Jurkat, Clone E6-1 (cell line): ENCODE data around the gene DOCK2.
"Not testable (repeated sequence)": the region's sequence is repeated elsewhere in the genome, so short reads cannot be mapped to it uniquely, and the experiment has no call there.

Experiments used
- DNase-seq: peaks from one replicate; pipeline ENCODE4 v3.0.0-alpha.2; 2011; ENCODE audit warnings: low read depth, low spot score
- H3K4me3 ChIP-seq: 2 replicates; pipeline ENCODE4 v1.5.1; 2011; ENCODE audit warnings: mild to moderate bottlenecking, low read length, control low read depth, moderate library complexity

DOCK2 gene

GRCh38 chr5:169706758-169707450, 69.8 kb downstream of the DOCK2 start:
- DNase-seq, result no peak
- H3K4me3 ChIP-seq, result no peak overlapping the region

- DNase-seq, result no peak
- H3K4me3 ChIP-seq, result no peak overlapping the region
Observed at GRCh38 chr5:169707686-169708085, 70.6 kb downstream of the DOCK2 start.

- H3K4me3 ChIP-seq, result no peak overlapping the region
- DNase-seq, result no peak
Observed at GRCh38 chr5:169710675-169711074, 73.6 kb downstream of the DOCK2 start.

GRCh38 chr5:169711551-169712225, 74.6 kb downstream of the DOCK2 start:
- DNase-seq, result no peak
- no peak overlapping the region for H3K4me3 ChIP-seq

- DNase-seq, result no peak
- no peak overlapping the region for H3K4me3 ChIP-seq
Observed at GRCh38 chr5:169712428-169712827, 75.4 kb downstream of the DOCK2 start.

- no peak for DNase-seq
- H3K4me3 ChIP-seq, result no peak overlapping the region
Observed at GRCh38 chr5:169716287-169716686, 79.2 kb downstream of the DOCK2 start.

- H3K4me3 ChIP-seq, result no peak overlapping the region
- no peak for DNase-seq
Observed at GRCh38 chr5:169717288-169717687, 80.2 kb downstream of the DOCK2 start.

- DNase-seq, result no peak
- no peak overlapping the region for H3K4me3 ChIP-seq
Observed at GRCh38 chr5:169719360-169720314, 82.6 kb downstream of the DOCK2 start.

- no peak for DNase-seq
Observed at GRCh38 chr5:169721771-169722170, 84.7 kb downstream of the DOCK2 start.

GRCh38 chr5:169723103-169723831, 86.2 kb downstream of the DOCK2 start:
- H3K4me3 ChIP-seq, result no peak overlapping the region
- DNase-seq, result no peak

More at GRCh38 chr5:169721771-169722170, 84.7 kb downstream of the DOCK2 start:
- no peak overlapping the region for H3K4me3 ChIP-seq

GRCh38 chr5:169724303-169725087, 87.4 kb downstream of the DOCK2 start:
- no peak overlapping the region for H3K4me3 ChIP-seq
- no peak for DNase-seq

GRCh38 chr5:169725665-169726064, 88.6 kb downstream of the DOCK2 start:
- not testable (repeated sequence) for DNase-seq

GRCh38 chr5:169728418-169728817, 91.3 kb downstream of the DOCK2 start:
- DNase-seq, result no peak

More at GRCh38 chr5:169725665-169726064, 88.6 kb downstream of the DOCK2 start:
- not testable (repeated sequence) for H3K4me3 ChIP-seq

GRCh38 chr5:169731221-169731620, 94.1 kb downstream of the DOCK2 start:
- no peak for DNase-seq
- no peak overlapping the region for H3K4me3 ChIP-seq

More at GRCh38 chr5:169728418-169728817, 91.3 kb downstream of the DOCK2 start:
- no peak overlapping the region for H3K4me3 ChIP-seq

- H3K4me3 ChIP-seq, result no peak overlapping the region
- no peak for DNase-seq
Observed at GRCh38 chr5:169732841-169733240, 95.8 kb downstream of the DOCK2 start.

GRCh38 chr5:169735913-169736312, 98.8 kb downstream of the DOCK2 start:
- no peak for DNase-seq
- H3K4me3 ChIP-seq, result no peak overlapping the region

GRCh38 chr5:169736653-169737052, 99.6 kb downstream of the DOCK2 start:
- DNase-seq, result no peak
- no peak overlapping the region for H3K4me3 ChIP-seq

- no peak overlapping the region for H3K4me3 ChIP-seq
- DNase-seq, result no peak
Observed at GRCh38 chr5:169740435-169740834, 103.4 kb downstream of the DOCK2 start.
